Colonic mucosa (tissue), 4 donors: ENCODE measurements around the gene ATG101. TPM values are rescaled to one million over a fixed set of nuclear protein-coding genes. Genes with fewer than 3 reads are reported as not detected.
A peak's percentile ranks its signal among the peaks of the same experiment; 100 is the strongest.

Source experiments
- DNase-seq: peaks from one replicate; pipeline ENCODE4 v3.0.0-alpha.2; 2020
- H3K27ac ChIP-seq: fragments of 200-600 bp; one replicate; pipeline ENCODE4 v1.8.0; 2021
- H3K27me3 ChIP-seq: fragments of 200-600 bp; one replicate; pipeline ENCODE4 v1.8.0; 2021
- H3K36me3 ChIP-seq: fragments of 200-600 bp; one replicate; pipeline ENCODE4 v1.8.0; 2021
- H3K4me1 ChIP-seq: fragments of 200-600 bp; one replicate; pipeline ENCODE4 v1.8.0; 2021; ENCODE audit warnings: mild to moderate bottlenecking
- H3K4me3 ChIP-seq: fragments of 200-600 bp; one replicate; pipeline ENCODE4 v1.8.0; 2021
- H3K9ac ChIP-seq, 2 donors: one replicate each; pipeline ENCODE4 v1.7.0; 2013; ENCODE audit warnings: control low read depth in 2 of 2, low read depth in 2 of 2, low read length in 2 of 2
- H3K9me3 ChIP-seq: fragments of 200-600 bp; one replicate; pipeline ENCODE4 v1.8.0; 2021
- CTCF ChIP-seq: fragments of 200-600 bp; IDR thresholded peaks from one replicate; pipeline ENCODE4 v1.8.0; 2022; ENCODE audit warnings: antibody characterized with exemption, mild to moderate bottlenecking
- intact Hi-C: fragments of 100-400 bp; cut with DNase I; formaldehyde crosslinking; loops from one replicate; pipeline ENCODE4 v1.14.1; 2022
- total RNA-seq, 2 donors: library from RNA; stranded (reverse); fragmentation: NEBNext Ultra II Directional in 1 of 2; extraction: Animal tissue kit (Norgen Biotek cat#: 25700) in 1 of 2; gene quantifications; one replicate each; pipeline ENCODE4 v1.2.1, GENCODE V29; 2021
- donor health status: healthy.
- donor health status: DM: no; HTN: no; CAD: no.
- donor health status: DM: no; HTN: no; CAD: no.

The ATG101 gene
- total RNA-seq, 2 donors from 2014 or later: 37.7 to 44.0 TPM

DNA sequence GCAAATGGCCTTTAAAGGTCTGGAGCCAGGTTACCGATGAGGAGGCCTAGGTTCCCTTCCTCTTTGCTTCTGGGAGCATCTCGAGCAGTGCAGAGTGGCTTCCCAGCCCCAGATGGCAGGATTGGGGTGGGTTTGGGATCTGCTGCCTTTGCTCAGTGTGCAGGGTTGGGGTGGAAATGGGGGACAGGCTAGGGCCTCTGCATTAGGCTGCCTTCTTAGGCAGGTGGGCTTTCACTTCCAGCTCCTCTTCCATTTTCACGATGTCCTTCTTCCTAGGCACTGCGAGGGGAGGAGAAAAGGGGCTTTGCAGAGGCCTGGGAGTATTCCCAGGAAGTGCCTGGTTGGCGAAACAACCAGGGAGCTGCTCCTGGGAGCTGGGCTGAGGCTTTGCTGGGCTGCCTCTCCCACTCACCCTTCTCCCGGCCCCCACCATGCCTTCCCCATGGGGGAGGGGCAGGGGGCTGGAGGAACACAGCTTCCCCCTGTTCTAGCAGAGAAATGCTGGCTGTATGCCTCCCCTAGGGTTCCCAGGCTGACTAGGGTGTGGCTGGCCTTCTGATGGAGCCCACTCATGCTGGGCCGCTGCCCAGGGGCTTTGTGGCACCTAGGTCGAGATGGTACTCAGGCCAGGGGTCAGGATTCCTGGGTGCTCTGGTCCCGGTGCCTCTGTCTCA is 16.1 kb upstream of the ATG101 start:
- Histone ChIP-seq H3K36me3 (no peaks in the 10 kb centered on the region), H3K4me1 (peaks cover 7% of the 10 kb centered on the region), H3K27ac (no peak overlapping the region)

DNA sequence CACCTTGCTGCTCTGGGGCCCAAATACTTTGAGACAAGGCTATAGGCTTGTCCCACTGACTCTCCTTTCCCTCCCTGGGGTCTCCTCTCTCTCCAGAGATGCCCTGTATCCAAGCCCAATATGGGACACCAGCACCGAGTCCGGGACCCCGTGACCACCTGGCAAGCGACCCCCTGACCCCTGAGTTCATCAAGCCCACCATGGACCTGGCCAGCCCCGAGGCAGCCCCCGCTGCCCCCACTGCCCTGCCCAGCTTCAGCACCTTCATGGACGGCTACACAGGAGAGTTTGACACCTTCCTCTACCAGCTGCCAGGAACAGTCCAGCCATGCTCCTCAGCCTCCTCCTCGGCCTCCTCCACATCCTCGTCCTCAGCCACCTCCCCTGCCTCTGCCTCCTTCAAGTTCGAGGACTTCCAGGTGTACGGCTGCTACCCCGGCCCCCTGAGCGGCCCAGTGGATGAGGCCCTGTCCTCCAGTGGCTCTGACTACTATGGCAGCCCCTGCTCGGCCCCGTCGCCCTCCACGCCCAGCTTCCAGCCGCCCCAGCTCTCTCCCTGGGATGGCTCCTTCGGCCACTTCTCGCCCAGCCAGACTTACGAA is 15.4 kb upstream of the ATG101 start:
- H3K27me3 ChIP-seq: no peaks in the 10 kb centered on the region
- no peak for DNase-seq
- H3K4me3 ChIP-seq: peak overlapping the region; percentile 4
- H3K4me1 ChIP-seq: peaks cover 7% of the 10 kb centered on the region
- intact Hi-C loops: no loop called here
- TF ChIP-seq CTCF: no peak
- H3K9ac ChIP-seq: peak overlapping the region in 1 of 2 donors; percentile 9
- H3K27ac ChIP-seq: no peak overlapping the region
- no peaks in the 10 kb centered on the region for H3K36me3 ChIP-seq
- H3K9me3 ChIP-seq: no peaks in the 10 kb centered on the region

More for the DNA sequence above, 16.1 kb upstream of the ATG101 start:
- no peak for TF ChIP-seq CTCF
- Histone ChIP-seq H3K9ac (peak overlapping the region; percentile 81 to 97), H3K9me3 (no peaks in the 10 kb centered on the region), H3K27me3 (no peaks in the 10 kb centered on the region), H3K4me3 (peak overlapping the region; percentile 4)
- no peak for DNase-seq
- intact Hi-C loops: no loop called here

DNA sequence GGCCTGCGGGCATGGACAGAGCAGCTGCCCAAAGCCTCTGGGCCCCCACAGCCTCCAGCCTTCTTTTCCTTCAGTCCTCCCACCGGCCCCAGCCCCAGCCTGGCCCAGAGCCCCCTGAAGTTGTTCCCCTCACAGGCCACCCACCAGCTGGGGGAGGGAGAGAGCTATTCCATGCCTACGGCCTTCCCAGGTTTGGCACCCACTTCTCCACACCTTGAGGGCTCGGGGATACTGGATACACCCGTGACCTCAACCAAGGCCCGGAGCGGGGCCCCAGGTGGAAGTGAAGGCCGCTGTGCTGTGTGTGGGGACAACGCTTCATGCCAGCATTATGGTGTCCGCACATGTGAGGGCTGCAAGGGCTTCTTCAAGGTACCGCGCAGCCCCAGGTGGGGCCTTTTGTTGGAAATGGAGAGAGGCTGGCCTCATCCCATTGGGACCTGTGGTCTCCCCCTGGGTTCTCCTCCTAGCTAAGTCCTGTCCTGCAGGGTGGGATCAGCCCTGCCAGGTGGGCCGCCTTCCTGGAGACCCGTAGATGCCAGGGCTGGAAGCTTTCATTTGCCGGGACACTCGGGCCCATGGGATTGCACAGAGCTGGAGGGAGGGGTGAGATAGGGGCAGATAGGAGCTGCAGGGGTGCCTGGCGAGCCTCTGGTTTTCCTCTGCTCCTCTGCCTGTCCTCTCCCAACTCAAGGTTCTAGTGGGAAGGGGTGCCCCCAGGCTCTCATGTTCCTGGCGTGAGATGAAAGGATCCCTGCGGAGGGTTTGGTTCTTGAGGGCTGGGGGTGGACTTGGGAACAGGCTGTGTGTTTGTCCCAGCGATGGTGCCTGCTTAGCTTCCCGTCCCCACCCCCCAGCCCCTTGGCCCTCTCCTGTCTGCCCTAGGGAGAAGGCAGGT is 14.7 kb upstream of the ATG101 start:
- intact Hi-C loops: no loop called here
- H3K9ac ChIP-seq: peak overlapping the region in 1 of 2 donors; percentile 4
- no peaks in the 10 kb centered on the region for H3K9me3 ChIP-seq
- no peak for TF ChIP-seq CTCF
- DNase-seq: no peak
- H3K4me3 ChIP-seq: no peak overlapping the region
- no peak overlapping the region for H3K27ac ChIP-seq
- H3K27me3 ChIP-seq: no peaks in the 10 kb centered on the region
- peaks cover 5% of the 10 kb centered on the region for H3K4me1 ChIP-seq
- no peaks in the 10 kb centered on the region for H3K36me3 ChIP-seq

GRCh38 chr12:52055731-52056711 is 13.8 kb upstream of the ATG101 start:
- Histone ChIP-seq H3K9me3 (no peaks in the 10 kb centered on the region), H3K36me3 (no peaks in the 10 kb centered on the region), H3K27me3 (no peaks in the 10 kb centered on the region), H3K27ac (no peak overlapping the region), H3K4me1 (no peaks in the 10 kb centered on the region), H3K9ac (no peak overlapping the region), H3K4me3 (no peak overlapping the region)
- no peak for DNase-seq
- no peak for TF ChIP-seq CTCF
- intact Hi-C loops: no loop called here
